GM21786 (cell line): ENCODE data around the gene PFKFB3.
"Not testable (repeated sequence)": the region's sequence is repeated elsewhere in the genome, so short reads cannot be mapped to it uniquely, and the experiment has no call there.

Source experiments
- ATAC-seq: cut with Tn5 transposase; IDR thresholded peaks from one replicate; pipeline ENCODE4 v1.9.1; 2021; ENCODE audit not compliant: unreplicated experiment

The PFKFB3 gene

GRCh38 chr10:6201516-6201975 is 1.2 kb upstream of the PFKFB3 start:
- peak; percentile 48 for ATAC-seq

- no peak for ATAC-seq
These were observed 541 bp upstream of the PFKFB3 start for GRCh38 chr10:6202098-6202683.

GRCh38 chr10:6203331-6204062 is 765 bp downstream of the PFKFB3 start:
- peak; percentile 33 for ATAC-seq

- no peak for ATAC-seq
These were observed 1.3 kb downstream of the PFKFB3 start for GRCh38 chr10:6204063-6204340.

DNA sequence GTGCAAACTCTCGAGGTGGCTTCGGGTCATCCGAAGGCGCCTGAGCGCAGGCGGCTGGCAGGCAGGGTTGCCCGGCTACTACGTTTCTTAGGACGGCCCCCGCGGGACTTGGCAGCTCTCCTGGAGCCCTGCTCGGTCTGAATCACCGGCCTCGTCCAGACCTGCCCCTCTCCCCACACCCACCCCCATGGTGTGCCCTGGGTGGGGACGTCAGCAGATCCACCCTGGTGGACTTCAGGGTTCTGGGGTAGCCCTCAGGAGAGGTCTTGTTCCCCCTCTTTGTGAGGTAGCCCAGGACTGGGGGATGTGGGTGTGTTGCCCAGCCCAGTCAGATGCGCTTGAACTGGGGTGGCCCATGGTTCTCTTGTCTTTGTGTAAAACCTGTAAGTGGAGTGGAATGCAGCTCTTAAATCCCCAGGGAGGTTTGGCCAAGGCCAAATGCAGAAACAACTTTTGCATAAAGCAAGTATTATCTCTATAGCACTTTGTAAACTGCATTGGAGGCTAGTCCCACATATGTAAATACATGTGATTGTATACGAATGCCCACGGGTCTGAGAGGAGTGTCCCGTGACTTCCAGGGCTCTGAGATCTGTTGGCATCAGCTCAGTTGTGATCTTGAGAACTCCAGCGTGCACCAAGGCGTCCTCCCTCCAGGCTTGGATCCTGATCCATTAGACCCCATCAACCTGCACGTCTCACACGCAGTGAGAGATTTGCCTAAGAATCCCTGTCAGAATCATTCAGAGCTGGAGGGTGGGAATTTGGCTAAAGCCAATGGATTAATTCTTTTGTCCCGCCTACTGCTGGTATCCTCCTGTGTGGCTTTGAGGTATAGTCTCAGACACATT is 1.8 kb downstream of the PFKFB3 start:
- no peak for ATAC-seq

GRCh38 chr10:6206486-6206885 is 3.8 kb downstream of the PFKFB3 start:
- not testable (repeated sequence) for ATAC-seq

DNA sequence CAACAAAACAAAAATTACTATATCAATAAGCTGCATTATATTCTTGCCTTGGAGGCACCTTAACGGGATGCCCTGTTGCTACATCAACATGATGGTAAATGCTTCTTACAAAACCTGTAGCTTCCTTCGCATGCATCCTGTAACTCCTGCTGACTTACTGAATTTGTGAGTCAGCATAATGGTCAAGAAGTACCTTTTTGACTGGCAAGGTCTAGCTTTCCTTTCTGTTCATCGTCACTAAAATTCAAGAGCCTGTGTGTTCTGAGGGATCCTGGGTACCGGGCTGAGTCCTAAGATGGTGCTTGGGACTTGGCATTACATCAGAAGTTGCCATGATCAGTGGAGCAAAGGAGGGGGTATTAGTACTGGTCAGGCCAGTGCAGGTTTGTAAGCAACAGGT is 4.9 kb downstream of the PFKFB3 start:
- ATAC-seq = no peak

- no peak for ATAC-seq
These were observed 6.1 kb downstream of the PFKFB3 start for GRCh38 chr10:6208799-6209235.

- no peak for ATAC-seq
These were observed 8.6 kb downstream of the PFKFB3 start for GRCh38 chr10:6211341-6211670.

GRCh38 chr10:6211671-6212635 is 9.2 kb downstream of the PFKFB3 start:
- ATAC-seq = no peak

DNA sequence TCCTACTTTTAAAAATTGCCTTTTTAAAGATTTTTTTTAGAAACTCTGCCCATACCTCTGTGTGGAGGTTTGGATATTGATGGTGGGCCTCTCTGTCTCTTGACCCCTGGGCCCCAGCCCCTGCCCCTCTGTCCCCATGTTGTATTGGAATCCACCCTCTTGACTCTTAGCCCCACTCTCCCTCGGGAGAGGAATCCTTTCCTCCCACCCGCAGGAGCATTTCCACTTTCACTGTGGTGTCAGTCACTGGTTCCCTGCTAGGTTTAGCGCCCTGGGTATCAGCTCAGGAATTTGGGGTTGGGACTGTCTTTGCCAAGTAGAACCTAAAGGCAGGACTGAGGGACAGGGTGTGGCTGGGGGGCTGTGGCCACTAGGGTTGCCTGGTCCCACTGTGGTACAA is 10.1 kb downstream of the PFKFB3 start:
- ATAC-seq = no peak

GRCh38 chr10:6213257-6213905 is 10.6 kb downstream of the PFKFB3 start:
- no peak for ATAC-seq

DNA sequence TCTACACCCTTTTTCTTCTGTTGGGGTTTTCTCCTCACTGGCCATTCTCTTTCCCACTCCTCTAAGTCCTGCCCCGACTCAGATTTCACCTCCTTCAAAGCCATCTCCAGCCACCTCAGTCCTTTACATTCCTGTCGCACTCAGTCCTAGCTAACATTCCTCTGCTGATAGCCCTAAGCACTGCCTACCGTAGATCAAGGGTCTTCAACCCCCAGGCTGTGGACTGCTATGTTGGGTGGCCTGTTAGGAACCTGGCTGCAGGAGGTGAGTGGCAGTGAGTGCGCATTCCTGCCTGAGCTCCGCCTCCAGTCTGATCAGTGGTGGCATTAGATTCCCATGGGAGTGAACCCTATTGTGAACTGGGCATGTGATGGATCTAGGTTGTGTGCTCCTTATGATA is 11.2 kb downstream of the PFKFB3 start:
- no peak for ATAC-seq

DNA sequence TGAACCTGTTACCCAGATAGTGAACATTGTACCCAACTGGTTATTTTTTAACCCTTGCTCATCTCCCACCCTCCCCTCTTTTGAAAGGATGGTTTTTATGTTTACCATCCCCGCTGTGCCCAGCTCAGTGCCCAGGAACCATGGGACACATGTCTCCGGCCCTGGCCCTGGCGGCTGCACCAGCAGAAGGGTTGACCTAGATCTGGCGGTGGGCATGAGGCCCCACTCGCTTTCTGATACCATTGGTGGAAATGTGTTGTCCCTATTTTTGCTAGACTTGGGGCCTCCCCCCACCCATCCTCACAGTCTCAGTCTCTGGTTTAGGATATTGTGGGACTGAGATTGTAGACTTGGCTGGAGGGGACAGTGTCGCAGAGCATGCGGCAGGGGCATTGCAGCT is 11.9 kb downstream of the PFKFB3 start:
- no peak for ATAC-seq

- no peak for ATAC-seq
These were observed 12.5 kb downstream of the PFKFB3 start for GRCh38 chr10:6215241-6215640.

DNA sequence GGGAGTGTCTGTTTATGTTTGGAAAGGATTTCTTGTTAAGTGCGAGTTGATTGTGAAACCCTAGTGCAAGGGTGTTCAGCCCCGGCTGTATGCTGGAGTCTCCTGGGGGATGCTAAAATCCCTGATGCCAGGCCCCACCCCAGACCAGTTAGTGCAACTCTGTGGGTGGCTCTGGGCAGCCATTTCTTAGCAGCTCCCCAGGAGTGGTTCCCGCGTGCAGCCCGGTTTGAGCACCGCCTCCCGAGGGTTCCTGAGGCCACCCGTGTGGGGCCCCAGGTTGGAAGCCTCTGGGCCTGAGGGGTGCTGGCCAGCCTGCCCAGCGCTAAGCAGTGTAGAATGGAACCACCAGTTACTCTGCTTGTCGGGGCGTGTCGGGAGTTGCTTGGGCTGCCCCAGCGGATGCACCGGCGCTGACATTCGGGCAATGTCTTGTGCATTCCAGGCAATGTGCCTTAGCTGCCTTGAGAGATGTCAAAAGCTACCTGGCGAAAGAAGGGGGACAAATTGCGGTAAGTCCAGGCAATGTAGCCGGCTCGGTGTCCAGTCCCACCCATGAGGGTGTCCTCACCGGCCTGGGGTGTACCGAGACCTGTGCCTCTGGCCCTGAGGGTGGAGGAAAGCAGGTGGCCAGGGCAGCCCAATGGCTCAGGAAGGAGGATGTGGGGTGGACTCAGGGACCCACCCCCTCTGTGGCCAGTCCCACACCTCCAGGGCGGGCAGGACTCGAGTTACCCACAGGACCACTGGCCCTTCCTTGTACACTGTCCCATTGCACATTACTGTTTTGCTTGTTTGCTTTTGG is 13.2 kb downstream of the PFKFB3 start:
- no peak for ATAC-seq

- no peak for ATAC-seq
These were observed 14.2 kb downstream of the PFKFB3 start for GRCh38 chr10:6216916-6217315.

- no peak for ATAC-seq
These were observed 14.9 kb downstream of the PFKFB3 start for GRCh38 chr10:6217611-6218010.

DNA sequence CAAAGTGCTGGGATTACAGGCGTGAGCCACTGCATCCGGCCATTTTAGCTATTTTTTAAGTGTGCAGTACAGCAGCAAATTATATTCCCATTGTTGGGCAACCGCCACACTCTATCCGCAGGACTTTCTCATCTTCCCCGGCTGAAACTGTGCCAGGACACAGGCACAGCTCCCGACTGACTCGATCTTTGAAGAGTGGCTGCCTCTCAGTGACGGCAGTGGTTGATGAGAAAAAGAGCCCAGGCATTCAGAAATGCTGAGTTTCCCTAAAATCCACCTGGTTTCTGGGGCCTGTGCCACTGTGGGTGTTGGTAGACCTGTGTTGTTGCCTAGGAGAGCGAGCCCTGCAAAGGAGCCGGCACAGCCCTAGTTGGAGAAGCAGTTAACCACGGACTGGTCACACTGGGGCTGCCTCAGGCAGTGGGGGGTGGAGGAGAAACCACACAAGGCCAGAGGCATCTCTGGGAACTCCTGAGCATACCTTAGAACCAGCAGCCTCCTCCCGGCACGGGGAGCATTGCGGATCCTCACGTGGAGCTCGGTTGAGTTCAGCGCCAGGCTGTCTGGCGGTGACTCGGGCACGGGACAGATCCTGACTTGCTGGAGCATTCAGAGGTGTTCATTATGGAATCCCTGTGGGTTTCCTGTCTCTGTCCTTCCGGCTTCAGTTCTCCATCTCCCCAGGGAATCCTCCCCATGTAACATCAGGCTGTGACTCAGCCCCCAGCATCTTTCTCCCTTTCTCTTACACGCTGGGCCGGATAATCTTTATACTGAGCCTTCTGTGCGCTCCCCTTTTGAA is 16.2 kb downstream of the PFKFB3 start:
- no peak for ATAC-seq
